Bronchial epithelial cell (primary cell): ENCODE results near the gene KRT73. TPM values are rescaled to one million over a fixed set of nuclear protein-coding genes. Genes with fewer than 3 reads are reported as not detected.
"Not testable (repeated sequence)": the region's sequence is repeated elsewhere in the genome, so short reads cannot be mapped to it uniquely, and the experiment has no call there.

ENCODE experiments used
- DNase-seq: peaks from one replicate; pipeline ENCODE4 v3.0.0-alpha.2; 2010; ENCODE audit warnings: low read depth
- FAIRE-seq: peaks from 2 replicates; lab custom pipeline; 2011; peaks lifted over from hg19 to GRCh38; lab: Jason Lieb, UNC
- H3K27me3 ChIP-seq: 2 replicates; pipeline ENCODE4 v1.5.1; 2011; ENCODE audit warnings: low read length; ENCODE audit not compliant: control insufficient read depth, insufficient read depth
- H3K36me3 ChIP-seq: 2 replicates; pipeline ENCODE4 v1.5.1; 2011; ENCODE audit warnings: low read length; ENCODE audit not compliant: control insufficient read depth, insufficient read depth
- H3K4me3 ChIP-seq: 2 replicates; pipeline ENCODE4 v1.5.1; 2011; ENCODE audit warnings: mild to moderate bottlenecking, low read depth, low read length, control low read depth
- total RNA-seq: library from RNA; depleted of rRNA; stranded (reverse); fragments of >200 nt; gene quantifications from 2 replicates; pipeline ENCODE4 v1.2.1, GENCODE V29; 2014
- TF ChIP-seq, protein P1 (sequence below): IDR thresholded peaks from 2 replicates; pipeline ENCODE4 v1.5.1; 2011; ENCODE audit warnings: mild to moderate bottlenecking, moderate library complexity, low read length, control low read depth, inconsistent platforms; ENCODE audit not compliant: insufficient read depth, severe bottlenecking

The KRT73 gene
- total RNA-seq, 1 donor from 2014 or later, result not detected

- no peak for DNase-seq
- TF ChIP-seq, protein P1, sequence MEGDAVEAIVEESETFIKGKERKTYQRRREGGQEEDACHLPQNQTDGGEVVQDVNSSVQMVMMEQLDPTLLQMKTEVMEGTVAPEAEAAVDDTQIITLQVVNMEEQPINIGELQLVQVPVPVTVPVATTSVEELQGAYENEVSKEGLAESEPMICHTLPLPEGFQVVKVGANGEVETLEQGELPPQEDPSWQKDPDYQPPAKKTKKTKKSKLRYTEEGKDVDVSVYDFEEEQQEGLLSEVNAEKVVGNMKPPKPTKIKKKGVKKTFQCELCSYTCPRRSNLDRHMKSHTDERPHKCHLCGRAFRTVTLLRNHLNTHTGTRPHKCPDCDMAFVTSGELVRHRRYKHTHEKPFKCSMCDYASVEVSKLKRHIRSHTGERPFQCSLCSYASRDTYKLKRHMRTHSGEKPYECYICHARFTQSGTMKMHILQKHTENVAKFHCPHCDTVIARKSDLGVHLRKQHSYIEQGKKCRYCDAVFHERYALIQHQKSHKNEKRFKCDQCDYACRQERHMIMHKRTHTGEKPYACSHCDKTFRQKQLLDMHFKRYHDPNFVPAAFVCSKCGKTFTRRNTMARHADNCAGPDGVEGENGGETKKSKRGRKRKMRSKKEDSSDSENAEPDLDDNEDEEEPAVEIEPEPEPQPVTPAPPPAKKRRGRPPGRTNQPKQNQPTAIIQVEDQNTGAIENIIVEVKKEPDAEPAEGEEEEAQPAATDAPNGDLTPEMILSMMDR, result no peak
Measured at GRCh38 chr12:52600475-52600874, 17.9 kb downstream of the KRT73 start.

GRCh38 chr12:52600071-52600470 is 18.3 kb downstream of the KRT73 start:
- FAIRE-seq, result no peak
- Histone ChIP-seq H3K36me3 (no peaks in the 10 kb centered on the region), H3K27me3 (peaks cover 14% of the 10 kb centered on the region), H3K4me3 (no peak overlapping the region)
- TF ChIP-seq, protein P1, result no peak
- no peak for DNase-seq

More at GRCh38 chr12:52600475-52600874, 17.9 kb downstream of the KRT73 start:
- Histone ChIP-seq H3K4me3 (no peak overlapping the region), H3K36me3 (no peaks in the 10 kb centered on the region), H3K27me3 (peaks cover 14% of the 10 kb centered on the region)
- FAIRE-seq, result no peak

GRCh38 chr12:52598966-52599365 is 19.4 kb downstream of the KRT73 start:
- no peak for DNase-seq
- Histone ChIP-seq H3K27me3 (peaks cover 14% of the 10 kb centered on the region), H3K4me3 (no peak overlapping the region), H3K36me3 (no peaks in the 10 kb centered on the region)
- TF ChIP-seq, protein P1, result no peak
- no peak for FAIRE-seq

GRCh38 chr12:52594237-52594636 is 24.1 kb downstream of the KRT73 start:
- DNase-seq, H3K27me3 ChIP-seq, FAIRE-seq, H3K4me3 ChIP-seq, H3K36me3 ChIP-seq: not testable (repeated sequence)

DNA sequence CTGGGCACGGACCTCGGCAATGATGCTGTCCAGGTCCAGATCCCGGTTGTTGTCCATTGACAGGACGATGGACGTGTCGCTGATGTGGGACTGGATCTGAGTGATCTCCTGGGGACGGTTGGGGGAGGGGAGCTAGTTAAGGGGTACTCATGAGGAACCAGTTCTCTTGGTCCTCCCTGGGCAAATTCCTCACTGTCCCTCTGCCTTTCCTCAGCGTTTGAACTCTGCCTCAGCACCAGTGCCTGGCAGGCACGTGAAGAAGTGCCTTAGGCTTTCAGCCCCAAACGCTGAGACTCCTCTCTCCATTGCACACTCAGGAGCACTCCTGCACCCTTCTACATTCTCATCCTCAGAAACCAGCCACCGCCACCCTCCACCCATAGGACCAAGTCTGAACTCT is 26.8 kb downstream of the KRT73 start:
- TF ChIP-seq, protein P1, result no peak
- FAIRE-seq (no peak), DNase-seq (no peak)
- Histone ChIP-seq H3K4me3 (no peak overlapping the region), H3K27me3 (peaks cover 5% of the 10 kb centered on the region), H3K36me3 (no peaks in the 10 kb centered on the region)

DNA sequence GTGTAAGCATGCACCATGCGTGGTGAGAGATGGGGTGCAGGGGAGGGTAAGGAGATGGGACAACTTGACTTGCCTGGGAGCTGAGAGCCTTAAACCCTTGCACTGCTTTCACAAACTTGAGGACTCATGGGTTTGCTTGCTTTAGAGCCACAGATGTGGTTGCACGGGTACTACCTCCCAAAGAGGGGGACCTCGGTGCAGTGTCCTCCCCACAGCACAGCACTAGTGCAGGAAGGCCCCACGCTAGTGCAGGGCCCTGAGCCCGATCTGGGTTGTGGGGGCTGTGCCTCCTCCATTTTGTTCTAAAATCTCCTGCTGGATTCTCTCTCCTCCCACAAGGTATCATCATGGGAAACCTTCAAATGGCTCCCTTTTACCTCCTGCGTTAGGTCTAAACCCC is 28.3 kb downstream of the KRT73 start:
- FAIRE-seq (peak; percentile 50), DNase-seq (no peak)
- Histone ChIP-seq H3K36me3 (no peaks in the 10 kb centered on the region), H3K27me3 (peaks cover 5% of the 10 kb centered on the region), H3K4me3 (no peak overlapping the region)
- TF ChIP-seq, protein P1, result no peak
